Right lobe of liver (tissue), 4 donors: ENCODE data around the gene DEFB126.

Experiments
- CTCF ChIP-seq, 4 donors: fragments of 200-600 bp in 3 of 4; fragments of 450-650 bp in 1 of 4; IDR thresholded peaks; one replicate each; pipeline versions ENCODE4 v1.5.1 to v1.8.0; 2016 to 2022; ENCODE audit warnings: antibody characterized with exemption in 4 of 4, mild to moderate bottlenecking in 2 of 4
- POLR2A ChIP-seq: fragments of 450-650 bp; IDR thresholded peaks from one replicate; pipeline ENCODE4 v1.6.1; 2017; ENCODE audit warnings: antibody characterized with exemption, mild to moderate bottlenecking
- donor health status: DM: no; HTN: no; CAD: no.
- donor health status: DM: no; HTN: no; CAD: no.
- donor health status: DM: no; HTN: yes; CAD: no.

GRCh38 chr20:112396-112795 lies 30.0 kb upstream of the DEFB126 start:
- TF ChIP-seq POLR2A, result no peak
- no peak for TF ChIP-seq CTCF (IDR thresholded peaks at IDR 0.05)
